GM21515 (cell line): ENCODE data around the gene ZC3H18.
"Not testable (repeated sequence)": the region's sequence is repeated elsewhere in the genome, so short reads cannot be mapped to it uniquely, and the experiment has no call there.

Experiments used
- ATAC-seq: cut with Tn5 transposase; IDR thresholded peaks from one replicate; pipeline ENCODE4 v1.9.1; 2021; ENCODE audit not compliant: unreplicated experiment

ZC3H18 gene

GRCh38 chr16:88601313-88602036, 31.3 kb downstream of the ZC3H18 start:
- ATAC-seq = no peak

DNA sequence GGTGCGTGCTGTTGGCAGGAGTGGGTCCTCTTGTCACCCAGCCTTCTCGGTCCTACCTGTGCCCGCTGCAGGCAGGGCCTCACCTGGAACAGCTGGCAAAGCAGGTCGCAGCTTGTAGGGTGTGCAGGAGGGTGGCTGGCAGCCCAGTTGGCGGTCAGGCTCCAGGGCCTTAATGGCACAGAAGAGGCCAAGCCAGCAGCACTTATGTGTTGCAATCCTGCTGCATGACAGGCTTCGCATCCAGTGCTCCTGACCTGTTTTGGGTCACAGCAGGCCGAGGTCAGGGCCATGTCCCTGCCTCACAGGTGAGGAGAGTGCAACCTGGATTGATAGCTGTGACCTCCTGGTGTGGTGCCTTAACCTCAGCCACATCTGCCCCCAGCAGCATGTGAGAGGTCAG, 31.9 kb downstream of the ZC3H18 start:
- ATAC-seq = no peak

- ATAC-seq = no peak
Observed at GRCh38 chr16:88605186-88606147, 35.3 kb downstream of the ZC3H18 start.

GRCh38 chr16:88606148-88606757, 36.0 kb downstream of the ZC3H18 start:
- ATAC-seq = no peak

DNA sequence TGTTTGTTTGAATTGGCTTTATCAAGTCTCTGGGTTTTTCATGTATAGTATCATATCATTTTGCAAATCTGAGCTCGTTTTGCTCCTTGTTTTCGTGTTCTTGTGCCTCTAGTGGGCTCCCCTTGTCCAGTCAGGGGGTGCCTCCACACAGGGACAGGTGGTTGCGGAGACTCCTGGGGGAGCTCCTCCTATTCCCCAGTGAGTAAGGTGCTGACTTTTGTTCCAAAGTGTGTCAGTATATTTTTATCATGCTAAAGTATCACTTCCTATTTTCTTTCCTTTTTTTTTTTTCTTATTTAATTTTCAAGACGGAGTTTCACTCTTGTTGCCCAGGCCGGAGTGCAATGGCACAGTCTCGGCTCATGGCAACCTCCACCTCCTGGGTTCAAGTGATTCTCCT, 37.9 kb downstream of the ZC3H18 start:
- ATAC-seq = no peak

DNA sequence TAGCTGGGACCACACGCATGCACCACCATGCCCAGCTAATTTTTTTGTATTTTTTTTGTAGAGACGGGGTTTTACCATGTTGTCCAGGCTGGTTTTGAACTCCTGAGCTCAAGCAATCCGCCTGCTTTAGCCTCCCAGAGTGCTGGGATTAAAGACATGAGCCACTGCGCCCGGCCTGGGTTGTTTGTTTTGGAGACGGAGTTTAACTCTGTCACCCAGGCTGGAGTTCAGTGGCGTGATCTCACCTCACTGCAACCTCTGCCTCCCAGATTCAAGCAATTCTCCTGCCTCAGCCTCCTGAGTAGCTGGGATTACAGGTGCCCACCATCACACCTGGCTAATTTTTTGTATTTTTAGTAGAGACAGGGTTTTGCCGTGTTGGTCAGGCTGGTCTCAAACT, 39.2 kb downstream of the ZC3H18 start:
- not testable (repeated sequence) for ATAC-seq

GRCh38 chr16:88610080-88610479, 39.9 kb downstream of the ZC3H18 start:
- ATAC-seq = no peak

- no peak for ATAC-seq
Observed at GRCh38 chr16:88610909-88611812, 41.0 kb downstream of the ZC3H18 start.

DNA sequence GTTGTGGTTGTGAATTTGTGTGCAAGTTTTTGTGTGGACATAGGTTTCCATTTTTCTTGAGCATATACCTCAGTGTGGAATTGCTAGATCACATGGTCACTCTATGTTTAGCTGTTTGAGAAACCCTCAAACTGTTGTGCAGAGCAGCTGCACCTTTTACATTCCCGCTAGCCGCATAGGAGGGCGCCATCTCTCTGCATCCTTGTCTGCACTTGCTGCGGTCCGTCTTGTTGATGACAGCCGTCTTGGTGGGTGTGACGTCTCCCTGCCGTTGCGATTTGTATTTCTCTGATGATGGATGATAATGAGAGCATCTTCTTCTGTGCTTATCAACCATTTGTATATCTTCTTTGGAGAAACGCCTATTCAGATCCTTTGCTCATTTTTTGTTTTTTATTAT, 43.1 kb downstream of the ZC3H18 start:
- ATAC-seq = no peak

DNA sequence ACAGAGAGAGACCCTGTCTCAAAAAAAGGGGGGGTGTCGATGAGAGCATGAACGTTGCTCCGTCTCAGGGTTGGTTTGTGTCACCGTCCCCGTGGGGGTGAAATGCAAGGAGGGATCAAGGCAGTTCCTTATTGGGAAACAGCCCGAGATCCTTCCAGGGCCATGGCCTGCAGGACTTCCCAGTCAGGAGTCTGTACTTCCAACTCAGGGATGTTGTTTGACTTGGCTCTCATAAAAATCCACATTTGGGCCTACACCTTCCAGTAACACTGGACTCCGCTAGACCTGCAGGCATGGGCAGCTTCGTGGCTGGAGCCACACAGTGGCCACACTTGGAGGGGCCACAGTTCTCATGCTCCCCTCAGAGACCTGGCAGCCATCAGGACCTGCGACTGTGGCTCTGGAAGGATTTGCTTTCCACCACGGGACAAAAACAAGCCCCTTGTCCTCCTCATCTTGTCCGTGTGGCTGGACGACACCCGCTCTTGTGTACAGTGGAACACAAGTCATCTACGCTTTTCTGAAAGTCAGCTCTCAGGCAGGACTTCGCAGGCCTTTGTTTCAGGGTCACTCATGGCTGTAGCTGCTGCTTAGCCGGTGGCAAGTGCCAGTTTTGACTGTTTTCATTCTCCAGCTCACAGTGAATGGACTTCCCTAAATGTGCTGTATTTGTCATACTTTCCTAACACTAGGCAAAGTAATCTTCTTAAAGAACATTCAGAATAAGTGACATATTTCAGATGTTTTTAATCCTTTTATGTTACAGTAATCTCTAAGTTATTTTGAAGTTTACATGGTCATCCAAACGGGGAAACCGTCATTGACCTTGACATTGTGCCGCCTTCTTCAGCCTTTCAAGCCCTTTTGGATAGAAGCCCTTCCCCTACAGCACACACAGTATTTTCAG, 44.0 kb downstream of the ZC3H18 start:
- no peak for ATAC-seq

- ATAC-seq = no peak
Observed at GRCh38 chr16:88614818-88615580, 44.8 kb downstream of the ZC3H18 start.

DNA sequence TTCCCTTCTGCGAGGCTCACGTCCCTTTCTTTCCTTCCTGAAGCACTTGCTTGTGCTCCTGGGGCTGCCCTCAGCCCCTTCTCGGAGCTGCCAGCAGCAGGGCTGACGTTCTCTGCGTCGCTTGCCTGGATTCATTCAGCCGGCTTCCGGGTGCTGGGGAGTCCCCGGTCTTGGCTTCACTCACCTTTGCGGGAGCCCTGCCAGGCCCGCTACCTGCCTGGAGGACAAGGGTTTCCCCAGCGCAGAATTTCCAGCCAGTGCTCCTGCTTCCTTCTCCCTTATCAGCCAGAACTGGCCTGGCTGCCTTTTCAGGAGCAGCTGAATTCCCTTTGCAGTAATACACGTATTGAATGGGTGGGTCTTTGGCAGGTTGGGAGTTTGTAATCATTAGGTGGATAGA, 46.1 kb downstream of the ZC3H18 start:
- no peak for ATAC-seq

GRCh38 chr16:88616736-88617135, 46.5 kb downstream of the ZC3H18 start:
- no peak for ATAC-seq

GRCh38 chr16:88617268-88618031, 47.2 kb downstream of the ZC3H18 start:
- no peak for ATAC-seq

DNA sequence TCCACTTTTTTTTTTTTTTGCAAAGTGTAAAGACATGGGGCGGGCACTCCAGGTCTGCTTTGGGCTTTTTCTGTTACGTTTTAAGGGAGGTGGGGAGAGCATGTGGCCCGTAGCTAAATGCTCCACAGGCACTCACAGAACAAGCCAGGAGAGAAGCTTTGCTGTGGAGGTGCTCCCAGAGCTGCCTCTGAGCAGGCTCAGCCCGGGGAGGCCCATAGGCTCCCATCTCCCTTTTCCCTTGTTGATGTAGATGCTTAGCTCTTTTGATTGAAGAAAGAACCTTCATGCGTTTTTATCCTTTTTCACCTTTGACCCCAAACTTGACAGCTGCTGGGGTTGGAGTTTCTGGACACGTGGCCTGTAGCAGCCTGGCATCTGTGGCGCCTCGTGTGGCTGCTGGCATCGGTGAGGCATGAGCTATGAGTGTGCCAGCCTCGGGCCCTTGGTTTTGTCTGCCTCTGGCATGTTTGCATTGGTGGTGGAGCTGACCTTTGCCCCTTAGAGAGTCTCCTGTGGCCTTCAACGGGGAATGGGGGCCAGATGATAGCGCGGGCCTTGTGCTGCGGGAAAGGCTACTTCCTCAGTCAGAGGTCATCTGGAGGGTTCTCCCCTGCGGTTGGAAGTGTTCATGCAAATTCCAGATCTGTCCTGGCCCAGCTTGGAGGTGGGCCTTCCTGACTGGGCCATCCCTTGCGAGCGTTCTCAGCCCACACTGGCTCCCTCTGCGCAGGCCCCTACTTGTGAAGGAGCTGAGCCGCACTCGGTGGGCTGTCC, 48.2 kb downstream of the ZC3H18 start:
- no peak for ATAC-seq

DNA sequence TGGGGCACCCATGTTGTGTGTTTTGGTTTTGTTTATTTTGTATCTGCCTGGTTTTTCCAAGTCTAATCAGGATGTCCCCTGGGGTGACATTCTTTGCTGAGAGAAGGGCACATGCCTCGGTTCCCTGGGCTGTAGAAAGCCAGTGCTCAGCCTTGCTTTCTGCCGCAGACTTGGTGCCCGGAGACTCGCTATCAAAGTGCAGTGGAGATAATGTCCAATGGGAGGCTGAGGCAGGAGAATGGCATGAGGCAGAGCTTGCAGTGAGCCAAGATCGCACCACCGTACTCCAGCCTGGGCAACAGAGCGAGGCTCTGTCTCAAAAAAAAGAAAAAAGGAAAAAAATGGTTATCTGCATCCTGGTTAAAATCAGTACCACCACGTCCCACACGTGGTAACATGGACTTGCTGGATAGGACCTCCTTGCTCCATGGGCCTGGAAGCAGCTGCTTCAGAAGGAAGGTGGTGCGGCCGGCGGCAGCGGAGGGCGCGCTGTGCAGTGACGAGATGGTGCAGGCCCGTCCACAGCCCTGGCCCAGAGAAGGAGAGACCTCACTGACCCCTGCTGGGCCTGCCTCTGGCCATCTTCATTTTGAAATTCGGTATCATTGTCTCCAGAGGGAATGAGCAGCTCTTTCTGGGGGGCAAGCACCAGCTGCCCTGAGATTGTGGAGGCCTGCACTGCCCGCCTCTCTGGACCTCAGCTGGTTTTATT, 48.9 kb downstream of the ZC3H18 start:
- no peak for ATAC-seq
